Activated CD4-positive, alpha-beta T cell treated with anti-CD3 and anti-CD28 coated beads for 1 hour (primary cell): ENCODE results near the gene ZFAND2B.
A peak's percentile ranks its signal among the peaks of the same experiment; 100 is the strongest.

Experiments
- DNase-seq: peaks from one replicate; pipeline ENCODE4 v3.0.0-alpha.2; 2020

ZFAND2B gene

DNA sequence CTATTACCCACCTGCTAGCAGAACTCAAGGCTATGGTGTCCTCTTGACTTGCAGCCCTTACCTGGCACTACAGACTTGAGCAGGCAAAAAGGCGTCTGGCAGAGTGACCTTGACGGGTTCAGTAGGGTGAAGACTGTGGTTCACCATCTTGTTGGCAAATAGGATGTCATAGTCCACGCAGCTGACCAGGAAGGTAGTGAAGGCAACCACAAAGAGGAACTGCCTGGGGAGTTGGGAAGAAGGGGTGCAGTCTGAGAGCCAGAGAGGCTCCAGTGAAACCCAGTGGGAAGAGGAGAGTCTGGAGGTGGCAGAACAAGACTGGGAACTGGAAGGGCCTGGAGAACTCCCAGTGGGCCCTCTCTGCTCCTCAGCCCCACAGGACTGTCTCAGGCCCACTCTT lies 18.8 kb downstream of the ZFAND2B start:
- DNase-seq = no peak

DNA sequence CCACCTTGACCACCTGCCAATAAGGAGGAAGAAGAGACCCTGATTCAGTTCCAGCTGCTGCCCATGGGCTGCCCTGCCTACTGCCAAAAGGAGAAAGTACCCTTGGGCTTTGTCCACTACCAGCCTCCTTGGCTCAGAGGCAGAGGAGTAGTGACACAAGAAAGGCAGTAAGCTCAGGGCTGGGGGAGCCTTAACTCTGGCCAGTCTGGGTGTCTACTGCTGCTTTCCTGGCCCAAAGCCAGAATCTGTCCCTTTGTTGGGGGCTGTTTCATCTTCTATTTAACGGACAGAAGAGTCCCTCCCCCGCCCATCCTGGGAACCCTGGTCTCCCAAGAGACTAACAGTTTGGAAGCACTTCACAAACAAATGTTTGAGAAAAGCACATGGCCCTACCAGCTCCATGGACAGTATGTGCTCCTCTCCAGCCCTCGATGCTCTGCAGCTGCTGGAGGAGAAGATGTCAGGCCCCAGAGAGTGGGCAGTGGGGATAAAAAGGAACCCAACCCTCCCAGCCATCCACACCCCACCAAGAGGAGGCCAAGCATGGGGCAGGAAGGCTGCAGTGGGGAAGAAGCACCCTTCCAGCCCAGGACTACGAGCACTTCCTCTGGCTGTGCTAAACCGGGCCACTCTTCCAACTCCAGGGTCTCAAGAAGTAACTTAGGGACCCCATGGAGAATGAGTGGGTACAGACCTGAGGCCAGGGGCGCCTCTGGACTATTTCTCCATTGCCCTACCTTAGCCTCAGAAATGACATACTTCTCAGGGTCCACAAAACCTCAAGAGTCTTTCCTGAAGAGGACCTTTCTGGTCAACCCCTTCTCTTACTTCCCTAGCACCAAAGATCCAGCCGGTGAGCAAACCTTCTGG lies 21.7 kb downstream of the ZFAND2B start:
- no peak for DNase-seq

DNA sequence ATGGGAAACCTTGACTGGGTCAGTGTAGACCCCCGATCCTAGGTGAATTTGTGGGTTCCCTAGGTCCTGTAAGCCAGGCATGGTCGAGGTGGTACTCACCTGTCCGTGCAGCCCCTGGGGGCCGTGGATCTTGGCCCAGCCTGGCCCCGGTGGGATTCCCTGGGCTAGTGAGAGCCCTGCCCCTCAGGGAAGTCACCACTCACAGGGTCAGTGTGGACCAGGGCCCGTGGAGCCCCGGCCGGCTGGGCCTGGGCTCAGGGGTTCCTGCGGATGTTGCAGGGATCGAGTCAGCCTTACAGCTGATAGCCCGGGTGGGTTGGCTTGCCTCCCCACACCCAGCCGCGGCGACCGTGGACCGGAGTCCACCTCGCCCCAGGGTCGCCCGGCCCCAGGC lies 22.3 kb downstream of the ZFAND2B start:
- DNase-seq = no peak

DNA sequence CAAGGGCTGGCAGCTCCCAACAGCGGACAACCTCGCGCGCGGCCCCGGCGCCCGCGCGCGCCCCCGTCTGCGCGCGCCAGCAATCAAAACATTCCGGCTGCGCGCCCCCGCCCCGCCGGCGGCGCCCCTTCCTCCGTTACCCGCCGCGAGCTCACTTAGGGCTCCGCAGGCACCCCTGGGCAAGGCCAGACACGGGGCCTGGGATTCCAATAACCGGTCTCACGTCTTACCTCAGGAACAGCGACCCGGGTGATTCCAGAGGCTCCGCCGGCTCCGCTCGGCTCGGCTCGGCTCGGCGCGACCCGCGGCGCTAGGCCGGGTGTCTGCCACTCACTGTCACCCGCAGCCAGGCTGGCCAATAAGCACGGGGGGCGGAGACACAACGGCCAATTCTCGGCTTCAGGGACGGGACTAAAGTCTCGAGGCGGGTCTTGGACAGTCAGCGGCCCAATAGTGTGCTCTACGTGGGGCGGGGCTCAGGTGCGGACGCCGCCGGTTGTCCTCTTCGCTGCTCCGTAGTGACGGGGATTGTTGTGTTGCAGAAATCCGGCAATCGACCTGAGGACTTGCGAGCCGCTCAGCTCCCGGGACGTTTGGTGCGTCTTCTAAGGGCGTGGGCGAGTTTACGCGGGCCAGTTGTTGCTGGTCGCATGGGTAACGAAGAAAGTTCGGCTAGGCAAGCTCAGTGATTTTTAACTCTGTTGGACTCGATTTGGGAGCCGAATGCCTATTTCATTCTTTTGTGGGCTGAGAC lies 22.9 kb downstream of the ZFAND2B start, which contains the start of the genes ANKZF1 and ATG9A:
Gene ANKZF1, plus strand, starts transcription at position 502 of the 754 bp plus-strand sequence. CDS start 452 bp downstream, outside the sequence.
Gene ATG9A, minus strand, starts transcription at position 332 of the 754 bp plus-strand sequence. CDS start 1,612 bp downstream, outside the sequence.
- DNase-seq = peak; percentile 96

DNA sequence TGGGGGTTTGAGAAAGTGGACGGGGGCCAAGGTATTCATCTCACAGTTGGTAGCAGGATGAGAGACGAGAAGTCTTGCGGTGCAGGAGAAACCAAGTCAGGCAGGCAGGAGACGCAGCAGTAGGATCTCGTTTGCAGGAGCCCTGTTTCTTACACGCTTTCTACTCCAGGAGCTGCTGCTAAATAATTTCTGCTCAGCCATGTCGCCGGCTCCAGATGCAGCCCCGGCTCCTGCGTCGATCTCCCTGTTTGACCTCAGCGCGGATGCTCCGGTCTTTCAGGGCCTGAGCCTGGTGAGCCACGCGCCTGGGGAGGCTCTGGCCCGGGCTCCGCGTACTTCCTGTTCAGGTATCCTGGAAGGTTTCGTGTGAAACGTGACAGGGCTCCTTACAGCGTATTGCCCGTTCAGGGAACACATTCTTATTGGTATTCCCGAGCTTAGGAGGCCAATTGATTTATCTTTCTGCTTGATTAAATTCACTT lies 23.5 kb downstream of the ZFAND2B start:
- no peak for DNase-seq

DNA sequence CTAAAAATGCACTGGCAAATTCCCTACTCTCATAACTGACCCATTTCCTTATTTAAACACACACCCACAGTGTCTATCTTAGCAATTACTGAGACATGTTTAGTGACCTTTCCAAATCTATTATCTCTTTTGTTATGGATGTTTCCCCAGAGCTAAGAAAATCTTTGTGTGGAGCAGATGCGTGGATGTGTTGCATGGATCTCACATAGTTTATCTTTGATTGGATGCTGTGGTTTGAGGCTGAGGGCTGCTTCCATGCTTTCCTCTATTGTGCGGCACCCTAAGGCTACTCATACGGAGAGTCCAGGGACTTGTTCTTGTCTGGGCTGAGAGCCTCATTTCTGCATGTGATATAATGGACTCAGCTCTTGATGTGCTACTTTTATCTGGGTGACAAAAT lies 27.7 kb downstream of the ZFAND2B start:
- DNase-seq = no peak

DNA sequence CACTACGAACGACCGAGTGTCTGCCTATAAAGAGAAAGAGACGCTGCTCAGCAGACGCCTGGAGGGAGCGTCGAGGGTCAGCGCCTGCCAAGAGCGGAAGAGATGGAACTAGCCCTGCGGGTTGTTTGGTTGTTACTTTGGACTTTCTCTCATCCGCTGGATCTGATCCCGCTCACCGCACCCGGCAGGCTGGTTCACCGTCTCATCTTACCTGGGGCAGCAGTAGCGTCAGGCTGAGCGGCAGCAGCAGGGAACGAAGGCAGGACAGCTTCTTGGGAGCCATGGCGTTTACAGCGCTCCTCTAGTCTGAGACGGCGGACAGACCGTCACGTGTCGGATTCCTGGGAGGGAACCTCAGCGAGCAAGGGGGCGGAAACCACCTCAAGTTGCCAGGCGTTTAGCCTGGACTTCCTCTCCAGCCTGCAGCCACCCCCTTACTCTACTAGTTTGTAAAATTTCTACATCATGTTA lies 36.7 kb downstream of the ZFAND2B start:
- DNase-seq = no peak

DNA sequence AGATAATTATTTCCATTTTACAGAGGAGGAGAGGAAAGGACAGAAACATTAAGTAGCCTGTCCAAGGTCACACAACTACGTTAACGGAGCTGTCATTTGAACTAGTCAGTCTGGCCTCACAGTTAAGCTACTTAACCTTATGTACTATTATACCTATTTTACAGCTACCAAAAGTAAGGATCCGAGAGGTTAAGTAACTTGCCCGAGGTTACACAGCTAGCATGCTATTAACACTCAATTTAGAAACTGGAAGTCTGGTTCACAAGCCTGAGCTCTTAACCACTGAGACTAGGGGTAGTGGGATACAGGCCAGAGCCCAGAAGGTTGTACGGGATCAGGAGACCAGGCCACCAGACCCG lies 38.2 kb downstream of the ZFAND2B start:
- no peak for DNase-seq

DNA sequence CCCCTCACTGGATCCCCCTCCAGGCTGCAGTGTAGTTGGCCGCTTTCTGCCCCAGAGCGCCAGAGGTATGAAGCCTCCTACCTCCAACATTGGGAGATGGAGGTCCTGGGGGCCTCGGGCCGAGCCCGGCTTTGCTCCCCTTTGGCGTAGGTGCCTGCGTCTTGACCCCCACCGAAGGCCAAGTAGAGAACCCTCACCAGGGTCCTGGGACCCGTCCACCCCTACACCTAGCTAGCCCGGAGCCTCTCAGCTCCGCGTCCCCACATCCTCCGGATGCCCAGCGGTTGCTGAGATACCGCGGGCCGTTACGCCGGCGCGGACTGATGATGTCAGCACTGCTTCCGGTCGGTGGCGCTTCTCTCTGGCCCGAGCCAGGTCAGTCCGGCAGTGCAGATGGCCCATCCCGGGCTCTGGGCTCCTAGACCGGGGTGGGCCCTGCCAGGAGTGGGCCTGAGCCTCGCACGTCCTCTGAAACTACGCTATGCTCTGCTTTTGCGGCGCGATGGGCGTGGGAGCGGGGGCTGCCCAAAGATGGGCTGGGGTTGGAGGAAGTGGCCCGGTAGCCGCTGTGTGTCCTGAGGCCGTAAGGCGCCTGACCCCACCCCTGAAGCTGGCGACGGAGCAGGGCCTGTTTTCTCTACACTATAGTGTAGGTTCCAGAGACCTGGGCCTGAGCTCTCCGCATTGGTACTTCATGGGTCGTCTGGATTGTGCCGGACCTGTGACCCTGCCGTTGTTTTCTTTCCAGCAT lies 38.7 kb downstream of the ZFAND2B start, which contains the start of the genes GLB1L and STK16:
Gene GLB1L, minus strand, starts transcription at position 297 of the 751 bp plus-strand sequence. CDS start 1,871 bp downstream, outside the sequence.
Gene STK16, plus strand, starts transcription at position 332 of the 751 bp plus-strand sequence. CDS start 521 bp downstream, outside the sequence.
- peak; percentile 82 for DNase-seq

DNA sequence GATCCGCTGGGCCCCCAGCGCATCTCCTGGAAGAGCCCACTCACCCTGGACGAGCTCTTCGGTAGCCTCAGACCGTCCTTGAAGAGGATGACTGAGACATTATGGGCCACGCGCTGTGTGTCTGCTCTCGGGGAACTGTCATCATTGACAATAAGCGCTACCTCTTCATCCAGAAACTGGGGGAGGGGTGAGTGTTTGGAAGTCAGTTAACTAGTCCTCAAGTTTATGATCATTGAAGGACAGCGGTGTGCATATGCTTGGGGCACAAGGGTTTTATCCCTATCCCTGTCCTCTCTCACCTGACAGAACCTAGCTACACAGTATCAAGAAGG lies 39.3 kb downstream of the ZFAND2B start:
- DNase-seq = no peak

DNA sequence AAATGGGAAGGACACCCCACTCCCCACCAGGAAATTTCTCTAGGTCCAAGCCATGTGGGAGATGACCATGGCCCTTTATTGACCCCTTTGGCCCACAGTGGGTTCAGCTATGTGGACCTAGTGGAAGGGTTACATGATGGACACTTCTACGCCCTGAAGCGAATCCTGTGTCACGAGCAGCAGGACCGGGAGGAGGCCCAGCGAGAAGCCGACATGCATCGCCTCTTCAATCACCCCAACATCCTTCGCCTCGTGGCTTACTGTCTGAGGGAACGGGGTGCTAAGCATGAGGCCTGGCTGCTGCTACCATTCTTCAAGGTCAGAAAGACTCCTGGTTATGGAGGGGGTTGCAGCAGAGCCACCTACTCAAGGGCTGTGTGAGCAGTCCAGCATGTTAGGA lies 40.0 kb downstream of the ZFAND2B start:
- DNase-seq = no peak

DNA sequence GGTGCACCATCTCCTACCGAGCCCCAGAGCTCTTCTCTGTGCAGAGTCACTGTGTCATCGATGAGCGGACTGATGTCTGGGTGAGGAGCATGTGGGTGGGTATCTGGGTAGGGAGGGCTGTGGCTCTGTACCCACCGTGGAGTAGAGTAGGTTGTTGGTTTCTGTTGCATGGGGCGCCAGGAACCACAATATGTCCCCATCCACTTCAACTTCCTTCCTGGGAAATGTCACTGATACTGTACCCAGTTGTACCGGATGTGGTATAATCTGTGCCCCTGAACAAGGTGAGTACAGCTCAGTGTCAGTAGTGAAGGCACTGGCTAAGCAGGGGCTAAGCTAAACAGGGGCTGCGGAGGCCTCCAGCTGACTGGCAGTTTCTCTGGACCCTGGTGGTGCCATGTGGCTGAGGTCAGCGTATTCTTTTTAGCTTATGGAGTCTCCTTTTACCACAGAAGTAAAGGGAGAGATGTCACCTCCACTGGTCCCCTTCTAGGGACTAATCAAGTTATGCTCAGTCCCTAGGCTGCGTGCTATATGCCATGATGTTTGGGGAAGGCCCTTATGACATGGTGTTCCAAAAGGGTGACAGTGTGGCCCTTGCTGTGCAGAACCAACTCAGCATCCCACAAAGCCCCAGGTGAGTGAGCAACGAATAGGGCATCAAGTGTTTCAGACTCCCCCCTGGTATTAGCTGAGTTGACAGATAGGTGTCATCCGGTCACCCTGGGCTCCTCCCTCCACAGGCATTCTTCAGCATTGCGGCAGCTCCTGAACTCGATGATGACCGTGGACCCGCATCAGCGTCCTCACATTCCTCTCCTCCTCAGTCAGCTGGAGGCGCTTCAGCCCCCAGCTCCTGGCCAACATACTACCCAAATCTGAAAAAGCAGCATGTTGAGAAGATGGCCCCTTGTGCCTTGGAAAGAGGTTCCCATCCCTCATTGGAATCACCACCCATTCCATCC lies 41.4 kb downstream of the ZFAND2B start:
- DNase-seq = no peak

DNA sequence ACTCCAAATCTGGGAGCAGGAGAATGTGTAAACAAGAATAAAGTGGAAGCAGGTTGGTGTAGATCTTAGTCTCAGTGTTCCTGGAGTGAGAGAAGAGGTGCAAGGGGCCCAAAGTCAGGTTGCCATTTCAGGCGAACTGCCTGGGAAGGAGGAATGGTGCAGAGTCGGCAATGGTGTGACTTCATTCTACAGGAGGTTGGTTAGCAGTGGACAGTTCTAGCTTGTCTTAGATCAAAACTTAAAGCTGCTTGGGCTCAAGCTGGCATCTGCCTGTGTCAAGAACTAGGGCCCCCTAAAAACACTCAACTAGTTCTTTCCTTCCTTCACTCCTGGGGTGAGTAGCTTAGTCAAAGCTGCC lies 42.2 kb downstream of the ZFAND2B start:
- DNase-seq = no peak

DNA sequence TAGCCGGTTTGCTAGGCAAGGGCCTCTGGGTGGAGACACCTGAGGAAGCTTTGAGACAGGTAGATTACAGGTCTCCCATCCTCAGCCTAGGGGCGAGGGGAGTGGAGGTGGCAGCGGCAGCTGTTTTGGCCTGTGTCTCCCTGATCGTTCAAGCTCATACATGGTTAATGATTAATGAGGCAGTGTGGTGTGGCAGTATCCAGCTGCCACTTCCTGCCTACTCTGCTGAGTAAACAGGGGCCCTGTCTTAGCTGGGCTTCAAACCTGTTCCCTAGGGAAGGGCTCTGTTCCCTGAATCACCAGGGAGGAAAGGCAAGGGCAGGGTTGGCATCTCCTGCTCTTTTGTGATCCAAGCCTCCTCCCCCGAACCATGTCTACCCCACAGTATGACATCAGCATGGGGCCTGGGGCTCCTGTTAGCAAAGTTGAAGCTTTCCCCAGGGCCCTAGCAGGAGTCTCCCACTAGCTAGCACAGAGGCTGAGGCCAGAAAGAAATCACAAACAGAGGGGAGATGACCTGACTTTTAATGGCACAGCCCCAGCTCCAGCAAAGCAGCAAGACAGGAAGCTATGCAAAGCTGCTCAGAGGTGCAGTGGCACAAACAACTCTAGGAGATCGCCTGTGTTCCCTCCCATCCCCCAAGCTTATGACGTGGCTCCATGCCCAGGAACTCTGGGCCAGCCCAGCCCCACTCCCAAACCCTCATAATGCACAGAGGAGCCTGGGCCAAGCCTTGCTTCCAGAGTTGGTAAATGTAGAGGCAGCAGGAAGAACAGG lies 42.8 kb downstream of the ZFAND2B start:
- DNase-seq = no peak

DNA sequence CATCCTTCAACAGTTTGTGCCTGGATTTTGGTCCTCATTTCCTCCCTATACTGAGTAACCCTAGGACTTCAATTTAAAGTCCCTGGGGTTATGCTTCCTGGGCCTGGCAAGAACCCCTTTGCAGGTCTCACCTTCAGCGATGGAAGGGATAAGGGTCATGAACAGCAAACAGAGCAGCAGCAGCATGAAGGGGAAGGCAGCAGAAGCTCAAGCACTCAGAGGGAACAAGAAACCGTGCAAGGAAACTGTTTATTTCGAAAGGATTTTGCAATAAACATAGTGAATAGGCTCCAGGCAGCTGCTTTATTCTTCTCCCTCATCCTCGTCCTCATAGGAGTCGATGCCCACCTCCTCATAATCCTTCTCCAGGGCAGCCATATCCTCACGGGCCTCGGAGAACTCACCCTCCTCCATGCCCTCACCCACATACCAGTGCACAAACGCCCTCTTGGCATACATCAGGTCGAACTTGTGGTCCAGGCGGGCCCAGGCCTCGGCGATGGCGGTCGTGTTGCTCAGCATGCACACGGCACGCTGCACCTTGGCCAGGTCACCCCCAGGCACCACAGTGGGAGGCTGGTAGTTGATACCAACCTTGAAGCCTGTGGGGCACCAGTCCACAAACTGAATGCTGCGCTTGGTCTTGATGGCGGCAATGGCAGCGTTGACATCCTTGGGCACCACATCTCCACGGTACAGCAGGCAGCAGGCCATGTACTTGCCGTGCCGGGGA lies 43.6 kb downstream of the ZFAND2B start:
- DNase-seq = no peak

DNA sequence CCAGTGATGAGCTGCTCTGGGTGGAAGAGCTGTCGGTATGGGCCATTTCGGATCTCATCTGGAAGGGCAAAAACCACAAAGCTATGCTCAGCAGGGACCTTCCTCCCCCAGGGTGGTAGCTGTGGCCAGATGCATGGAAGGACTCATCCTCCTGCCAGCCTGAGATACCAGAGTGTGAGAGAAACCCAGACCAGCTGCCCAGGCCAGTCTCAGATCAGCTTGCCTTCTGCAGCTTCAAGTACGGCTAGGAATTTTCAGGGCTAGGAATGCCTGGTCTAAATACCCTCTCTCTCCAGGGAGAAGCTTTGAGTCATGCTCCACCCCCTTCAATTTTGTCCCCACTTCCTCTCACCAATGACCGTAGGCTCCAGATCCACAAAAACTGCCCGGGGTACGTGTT lies 45.1 kb downstream of the ZFAND2B start:
- DNase-seq = no peak

DNA sequence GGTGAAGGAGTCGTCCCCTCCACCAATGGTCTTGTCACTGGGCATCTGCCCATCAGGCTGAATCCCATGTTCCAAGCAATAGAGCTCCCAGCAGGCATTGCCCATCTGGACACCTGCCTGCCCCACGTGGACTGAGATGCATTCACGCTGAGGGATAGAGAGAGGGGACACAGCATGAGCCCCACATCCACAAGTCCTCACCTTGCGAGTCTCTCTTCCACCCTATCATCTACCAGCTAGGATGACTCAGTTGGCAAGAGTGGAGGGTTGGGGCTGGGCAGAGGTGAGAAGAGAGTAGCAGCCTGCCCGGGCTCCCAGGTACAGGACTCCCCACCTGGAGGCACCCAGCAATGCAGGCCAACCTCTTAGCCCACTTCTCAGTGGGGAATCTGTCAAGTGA lies 45.5 kb downstream of the ZFAND2B start:
- DNase-seq = no peak

DNA sequence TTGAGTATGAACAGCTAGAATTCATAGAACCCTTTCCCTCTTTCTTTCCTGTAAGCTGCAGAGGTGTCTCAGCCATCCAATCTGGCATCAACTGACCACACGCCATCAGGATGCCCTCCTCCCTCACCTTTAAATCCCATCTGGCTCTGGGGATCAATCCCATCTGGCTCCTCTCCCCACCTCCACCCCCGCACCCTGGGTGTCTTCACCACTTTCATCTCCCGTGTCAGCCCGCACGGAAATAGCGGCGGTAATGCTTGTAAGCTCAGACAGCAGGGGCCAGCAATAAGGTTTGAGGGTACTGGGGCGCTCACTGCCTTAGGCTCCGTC lies 46.0 kb downstream of the ZFAND2B start:
- no peak for DNase-seq

DNA sequence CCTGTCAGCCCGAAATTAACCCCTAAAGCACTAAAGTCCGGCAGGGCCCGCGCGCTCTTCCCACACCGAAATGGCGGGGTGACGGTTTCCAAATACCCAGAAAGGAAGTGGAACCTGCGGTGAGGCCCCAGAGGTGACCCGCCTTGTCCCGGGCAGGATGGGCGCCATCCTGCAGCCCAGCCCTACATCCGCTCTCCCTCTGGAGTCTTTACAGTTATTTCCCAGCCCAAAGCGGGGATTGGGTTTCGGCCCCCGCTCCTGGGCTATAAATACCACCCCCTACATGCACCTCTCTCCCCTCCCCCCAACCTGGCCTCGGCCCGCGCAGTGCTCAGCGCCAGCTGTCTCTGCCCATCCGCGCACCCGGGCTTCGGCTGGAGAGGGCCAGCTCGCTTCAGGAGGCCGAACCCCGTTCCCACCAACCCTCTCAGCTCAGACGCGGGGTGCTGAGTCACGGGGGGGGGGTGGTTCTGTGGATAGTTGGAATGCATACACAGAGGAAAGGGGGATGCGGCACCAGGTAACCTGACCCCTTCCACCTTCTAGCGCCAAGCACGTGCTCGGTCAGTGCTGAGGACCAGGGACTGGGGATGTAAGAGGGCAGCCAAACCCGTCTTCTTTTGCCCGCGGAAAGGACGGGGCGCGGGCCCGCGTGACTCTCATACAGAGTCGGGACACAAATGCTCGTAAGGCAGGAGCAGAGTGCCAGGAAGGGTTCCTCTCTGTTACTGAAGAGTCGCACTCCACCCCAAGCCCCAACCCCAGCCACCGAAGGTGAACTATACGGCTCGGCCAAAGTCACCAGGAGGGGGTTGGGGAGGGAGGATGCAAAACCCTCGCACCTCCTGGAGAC lies 46.5 kb downstream of the ZFAND2B start, which contains the start of gene TUBA4B:
Gene TUBA4B, plus strand, starts transcription at position 344 of the 853 bp plus-strand sequence. Its CDS starts 165 bp downstream, at position 509.
- no peak for DNase-seq
